ENCODE data around the gene G6PC3. TPM values are rescaled to one million over a fixed set of nuclear protein-coding genes. Genes with fewer than 3 reads are reported as not detected.

The G6PC3 gene
- total and polyA plus RNA-seq, 5 donors, result 31.9 to 71.4 (median 40.5) TPM

Other genes with a start within 250 kb of the G6PC3 start
- gene MPP3, start 237.6 kb upstream of the G6PC3 start, total RNA-seq, result 10 to 100 TPM; 42.1 to 77.4 (median 61.5) TPM
- 46.1 TPM for gene MPP3, start 237.6 kb upstream of the G6PC3 start, polyA plus RNA-seq
- gene CD300LG, start 223.6 kb upstream of the G6PC3 start, total RNA-seq, result 10 to 100 TPM in 3 of 4 donors, 1 to 10 TPM in 1; 3.8 to 29.2 (median 10.9) TPM
- 20.8 TPM for gene CD300LG, start 223.6 kb upstream of the G6PC3 start, polyA plus RNA-seq
- gene MPP2, start 163.2 kb upstream of the G6PC3 start, total RNA-seq, result 10 to 100 TPM in 3 of 4 donors, 1 to 10 TPM in 1; 8.7 to 20.7 (median 15.9) TPM
- gene MPP2, start 163.2 kb upstream of the G6PC3 start, polyA plus RNA-seq, result 8.8 TPM
- not detected for gene PPY, start 128.3 kb upstream of the G6PC3 start, total RNA-seq
- not detected for gene PPY, start 128.3 kb upstream of the G6PC3 start, polyA plus RNA-seq
- gene PYY, start 116.8 kb upstream of the G6PC3 start, total RNA-seq, result not detected
- gene PYY, start 116.8 kb upstream of the G6PC3 start, polyA plus RNA-seq, result not detected
- gene NAGS, start 66.1 kb upstream of the G6PC3 start, total RNA-seq, result 1 to 10 TPM; 1.2 to 4.0 (median 2.3) TPM
- 1.8 TPM for gene NAGS, start 66.1 kb upstream of the G6PC3 start, polyA plus RNA-seq
- gene TMEM101, start 55.8 kb upstream of the G6PC3 start, total RNA-seq, result 10 to 100 TPM; 13.7 to 21.1 (median 19.3) TPM
- 19.8 TPM for gene TMEM101, start 55.8 kb upstream of the G6PC3 start, polyA plus RNA-seq
- gene LSM12, start 4.1 kb upstream of the G6PC3 start, total RNA-seq, result 10 to 100 TPM; 44.5 to 54.9 (median 49.3) TPM
- gene LSM12, start 4.1 kb upstream of the G6PC3 start, polyA plus RNA-seq, result 35.0 TPM
- gene HDAC5, start 52.9 kb downstream of the G6PC3 start, total RNA-seq, result 10 to 100 TPM; 47.9 to 89.2 (median 74.4) TPM
- 72.4 TPM for gene HDAC5, start 52.9 kb downstream of the G6PC3 start, polyA plus RNA-seq
- 1 to 10 TPM in 1 of 4 donors, under 1 TPM in 3; 0.47 to 1.4 (median 0.76) TPM for gene HROB, start 71.2 kb downstream of the G6PC3 start, total RNA-seq
- 0.38 TPM for gene HROB, start 71.2 kb downstream of the G6PC3 start, polyA plus RNA-seq
- gene ASB16, start 100.0 kb downstream of the G6PC3 start, total RNA-seq, result 10 to 100 TPM in 2 of 4 donors, 1 to 10 TPM in 2; 5.3 to 11.3 (median 9.7) TPM
- 5.4 TPM for gene ASB16, start 100.0 kb downstream of the G6PC3 start, polyA plus RNA-seq
- 10 to 100 TPM; 23.5 to 27.6 (median 26.6) TPM for gene TMUB2, start 116.2 kb downstream of the G6PC3 start, total RNA-seq
- gene TMUB2, start 116.2 kb downstream of the G6PC3 start, polyA plus RNA-seq, result 26.3 TPM
- 10 to 100 TPM; 37.5 to 52.7 (median 41.2) TPM for gene ATXN7L3, start 129.1 kb downstream of the G6PC3 start, total RNA-seq
- gene ATXN7L3, start 129.1 kb downstream of the G6PC3 start, polyA plus RNA-seq, result 31.0 TPM
- 10 to 100 TPM; 36.7 to 63.4 (median 58.6) TPM for gene UBTF, start 148.9 kb downstream of the G6PC3 start, total RNA-seq
- gene UBTF, start 148.9 kb downstream of the G6PC3 start, polyA plus RNA-seq, result 43.5 TPM
- under 1 TPM in 3 of 4 donors, not detected in 1; 0.31 to 0.72 (median 0.46) TPM for gene SLC4A1, start 197.4 kb downstream of the G6PC3 start, total RNA-seq
- 0.16 TPM for gene SLC4A1, start 197.4 kb downstream of the G6PC3 start, polyA plus RNA-seq
- gene RUNDC3A, start 237.9 kb downstream of the G6PC3 start, total RNA-seq, result 1 to 10 TPM; 1.8 to 4.5 (median 2.3) TPM
- gene RUNDC3A, start 237.9 kb downstream of the G6PC3 start, polyA plus RNA-seq, result 1.6 TPM